ENCODE data around the gene C11orf52. TPM values are rescaled to one million over a fixed set of nuclear protein-coding genes. Genes with fewer than 3 reads are reported as not detected.
A peak's percentile ranks its signal among the peaks of the same experiment; 100 is the strongest.

The C11orf52 gene
- total and polyA plus RNA-seq, 2 donors (not counting 3 experiments of a cell fraction or from before 2014, with no cell fraction given) = 0.31 to 0.76 TPM

DNA sequence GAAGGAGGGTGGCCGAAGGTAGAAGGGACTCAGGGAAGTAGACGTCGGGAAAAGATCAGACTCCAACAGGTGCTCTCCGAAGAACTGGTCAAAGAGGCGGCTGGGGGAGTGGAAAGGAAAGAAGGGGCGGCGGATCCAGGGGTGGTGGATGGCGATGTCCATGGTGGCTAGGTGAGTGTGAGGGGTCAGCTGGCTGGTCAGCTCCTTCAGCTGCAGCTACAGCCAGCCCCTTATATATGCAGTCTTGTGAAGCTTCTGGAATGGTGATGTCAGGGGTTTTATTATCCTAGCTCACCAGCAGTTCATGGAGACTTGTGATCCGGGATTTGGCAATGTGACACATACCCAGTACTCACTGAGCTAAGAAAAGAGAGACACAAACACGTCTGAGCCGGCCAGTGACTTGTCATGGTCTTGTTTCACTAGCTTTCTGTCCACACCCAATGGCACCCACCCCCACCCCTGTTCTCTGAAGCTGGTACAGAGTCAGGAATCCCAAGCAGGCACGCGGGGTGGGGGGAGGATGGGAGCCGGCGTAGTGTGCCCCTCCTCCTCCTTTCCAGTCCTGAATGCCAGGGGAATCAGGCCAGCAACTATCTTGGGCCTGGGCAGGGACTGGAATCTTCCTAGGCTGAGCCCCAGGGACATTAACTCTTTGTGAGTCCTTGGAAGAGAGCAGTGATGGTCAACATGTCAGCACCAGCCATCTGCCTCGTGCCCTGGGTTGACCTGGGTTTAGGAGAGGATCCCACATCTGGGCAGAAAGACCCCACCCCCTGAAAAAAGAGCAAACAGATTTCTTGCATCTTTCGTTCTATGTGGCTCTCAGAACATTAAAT is 6.9 kb upstream of the C11orf52 start, which contains the start of gene CRYAB:
Gene CRYAB (minus strand): TSS at position 208 of the 839 bp plus-strand sequence. CDS start 46 bp downstream, at position 162.
- H3K36me3 ChIP-seq (ENCODE audit: control insufficient read depth in 2 of 2, extremely low read depth in 1 of 2, insufficient read depth in 2 of 2, low read length in 2 of 2) = no peaks in the 10 kb centered on the region
- no peaks in the 10 kb centered on the region for H3K79me2 ChIP-seq (ENCODE audit: control insufficient read depth, insufficient read depth, low read length)
- intact Hi-C loops (cut with micrococcal nuclease) (no loop called here), dilution Hi-C loops (cut with MboI; ENCODE audit: extremely low pct_ligation_motif_present, low sequenced_read_pairs) (no loop called here)
- H3K4me3 ChIP-seq (replicated peaks in 1 of 3; ENCODE audit: insufficient read depth in 1 of 3, low read depth in 1 of 3, low read length in 3 of 3) = no peak within 1 kb of the TSS
- H3K9me3 ChIP-seq (replicated peaks; ENCODE audit: control insufficient read depth, insufficient read depth, low read length) = no peaks in the 10 kb centered on the region
- CTCF ChIA-PET = interaction anchor here (0.5 to 1.4 kb wide), 3 partner anchors 30 to 70 kb away, joined by 3 to 4 read pairs (median 3); no protein-coding TSS in a partner anchor
- H3K9ac ChIP-seq (replicated peaks; ENCODE audit: extremely low read depth, insufficient read depth, low read length) = no peak within 1 kb of the TSS
- no peaks in the 10 kb centered on the region for H4K20me1 ChIP-seq (replicated peaks; ENCODE audit: control insufficient read depth, extremely low read depth, insufficient read depth, low read length)
- H3K4me2 ChIP-seq (ENCODE audit: insufficient read depth, low read length) = no peak within 1 kb of the TSS
- H3K4me1 ChIP-seq (ENCODE audit: control insufficient read depth, extremely low read depth, insufficient read depth, low read length) = peaks cover 6% of the 10 kb centered on the region
- H2AFZ ChIP-seq (ENCODE audit: low read depth, low read length) = peak within 1 kb of the TSS; percentile 22
- no peak for TF ChIP-seq GATA2 (IDR thresholded peaks at IDR 0.05; ENCODE audit: insufficient read depth, insufficient read length, low read depth, low read length)
- TF ChIP-seq, protein P1, sequence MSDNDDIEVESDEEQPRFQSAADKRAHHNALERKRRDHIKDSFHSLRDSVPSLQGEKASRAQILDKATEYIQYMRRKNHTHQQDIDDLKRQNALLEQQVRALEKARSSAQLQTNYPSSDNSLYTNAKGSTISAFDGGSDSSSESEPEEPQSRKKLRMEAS (IDR thresholded peaks at IDR 0.05; ENCODE audit: insufficient read depth, insufficient read length) = no peak
- TF ChIP-seq EZH2 (IDR thresholded peaks at IDR 0.05; ENCODE audit: borderline replicate concordance, low read depth, low read length, severe bottlenecking) = no peak
- TF ChIP-seq POLR2AphosphoS5 (IDR thresholded peaks at IDR 0.05; ENCODE audit: insufficient read depth, low read depth, low read length) = no peak
- TF ChIP-seq FOS (IDR thresholded peaks at IDR 0.05; ENCODE audit: borderline replicate concordance, insufficient read depth, low read length) = no peak
- no peak for TF ChIP-seq MYC (IDR thresholded peaks at IDR 0.05; ENCODE audit: low read depth, low read length)
- TF ChIP-seq JUN (IDR thresholded peaks at IDR 0.05; ENCODE audit: borderline replicate concordance, insufficient read depth, insufficient read length, low read depth) = no peak
- TF ChIP-seq, protein P2, sequence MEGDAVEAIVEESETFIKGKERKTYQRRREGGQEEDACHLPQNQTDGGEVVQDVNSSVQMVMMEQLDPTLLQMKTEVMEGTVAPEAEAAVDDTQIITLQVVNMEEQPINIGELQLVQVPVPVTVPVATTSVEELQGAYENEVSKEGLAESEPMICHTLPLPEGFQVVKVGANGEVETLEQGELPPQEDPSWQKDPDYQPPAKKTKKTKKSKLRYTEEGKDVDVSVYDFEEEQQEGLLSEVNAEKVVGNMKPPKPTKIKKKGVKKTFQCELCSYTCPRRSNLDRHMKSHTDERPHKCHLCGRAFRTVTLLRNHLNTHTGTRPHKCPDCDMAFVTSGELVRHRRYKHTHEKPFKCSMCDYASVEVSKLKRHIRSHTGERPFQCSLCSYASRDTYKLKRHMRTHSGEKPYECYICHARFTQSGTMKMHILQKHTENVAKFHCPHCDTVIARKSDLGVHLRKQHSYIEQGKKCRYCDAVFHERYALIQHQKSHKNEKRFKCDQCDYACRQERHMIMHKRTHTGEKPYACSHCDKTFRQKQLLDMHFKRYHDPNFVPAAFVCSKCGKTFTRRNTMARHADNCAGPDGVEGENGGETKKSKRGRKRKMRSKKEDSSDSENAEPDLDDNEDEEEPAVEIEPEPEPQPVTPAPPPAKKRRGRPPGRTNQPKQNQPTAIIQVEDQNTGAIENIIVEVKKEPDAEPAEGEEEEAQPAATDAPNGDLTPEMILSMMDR (IDR thresholded peaks at IDR 0.05; ENCODE audit: extremely low read depth in 1 of 2, insufficient read depth in 1 of 2, low read depth in 1 of 2, low read length in 2 of 2) = no peak
- no peak for TF ChIP-seq POLR2A (IDR thresholded peaks at IDR 0.05; ENCODE audit: low read depth, low read length)
- BruUV-seq (replicated peaks) = no TSS peak
- FAIRE-seq = peak; percentile 26
- POLR2A ChIA-PET = no interaction called here
- no peaks in the 10 kb centered on the region for H3K9me1 ChIP-seq (replicated peaks; ENCODE audit: control insufficient read depth, extremely low read depth, insufficient read depth, low read length)
- DNase-seq (ENCODE audit: low read depth, low spot score) = no peak
- peaks cover 2 to 9% of the 10 kb centered on the region in 2 experiments for H3K27me3 ChIP-seq (ENCODE audit: control insufficient read depth in 2 of 2, insufficient read depth in 2 of 2, low read length in 2 of 2)
- no peak within 1 kb of the TSS for H3K27ac ChIP-seq (ENCODE audit: insufficient read depth, low read depth, low read length)
